Stimulated activated CD8-positive, alpha-beta memory T cell treated with anti-CD3 and anti-CD28 coated beads, Interleukin-15, amount 100 ng/mL, for 4 hours (primary cell): ENCODE results near the gene ASPG.

Source experiments
- DNase-seq, 2 donors: peaks; one replicate each; pipeline ENCODE4 v3.0.0-alpha.2; 2020; ENCODE audit warnings: low read depth in 2 of 2

ASPG gene

GRCh38 chr14:104085032-104085888, at the start of gene ASPG:
TSS of gene ASPG (plus strand) at chr14:104085700. CDS start at chr14:104085771, 71 bp downstream.
- DNase-seq: no peak

GRCh38 chr14:104036212-104036611, 49.3 kb upstream of the ASPG start:
- DNase-seq: no peak

- DNase-seq: no peak
These were observed 48.4 kb upstream of the ASPG start for GRCh38 chr14:104037074-104037473.

GRCh38 chr14:104037903-104038302, 47.6 kb upstream of the ASPG start:
- DNase-seq: no peak

GRCh38 chr14:104039214-104039613, 46.3 kb upstream of the ASPG start:
- DNase-seq: no peak

GRCh38 chr14:104040539-104040938, 45.0 kb upstream of the ASPG start:
- no peak for DNase-seq

GRCh38 chr14:104041430-104042104, 43.9 kb upstream of the ASPG start:
- DNase-seq: no peak

GRCh38 chr14:104044016-104044415, 41.5 kb upstream of the ASPG start:
- DNase-seq: no peak

- DNase-seq: no peak
These were observed 37.7 kb upstream of the ASPG start for GRCh38 chr14:104047761-104048160.

- no peak for DNase-seq
These were observed 36.6 kb upstream of the ASPG start for GRCh38 chr14:104048758-104049507.

- DNase-seq: no peak
These were observed 35.8 kb upstream of the ASPG start for GRCh38 chr14:104049576-104050240.

GRCh38 chr14:104051092-104051813, 34.2 kb upstream of the ASPG start:
- DNase-seq: no peak

GRCh38 chr14:104054222-104054905, 31.1 kb upstream of the ASPG start:
- no peak for DNase-seq

GRCh38 chr14:104062281-104062680, 23.2 kb upstream of the ASPG start:
- DNase-seq: no peak

- no peak for DNase-seq
These were observed 21.5 kb upstream of the ASPG start for GRCh38 chr14:104064003-104064402.

GRCh38 chr14:104066279-104066678, 19.2 kb upstream of the ASPG start:
- DNase-seq: no peak

GRCh38 chr14:104066719-104067295, 18.7 kb upstream of the ASPG start:
- DNase-seq: no peak

- DNase-seq: no peak
These were observed 16.0 kb upstream of the ASPG start for GRCh38 chr14:104069541-104069940.

GRCh38 chr14:104072586-104072985, 12.9 kb upstream of the ASPG start:
- DNase-seq: no peak

- no peak for DNase-seq
These were observed 11.7 kb upstream of the ASPG start for GRCh38 chr14:104073764-104074163.
